ENCODE data around the gene TRAPPC3L.
"Not testable (repeated sequence)": the region's sequence is repeated elsewhere in the genome, so short reads cannot be mapped to it uniquely, and the experiment has no call there.

Gene TRAPPC3L

GRCh38 chr6:116512111-116512559, 33.3 kb downstream of the TRAPPC3L start:
- DNase-seq = no peak

DNA sequence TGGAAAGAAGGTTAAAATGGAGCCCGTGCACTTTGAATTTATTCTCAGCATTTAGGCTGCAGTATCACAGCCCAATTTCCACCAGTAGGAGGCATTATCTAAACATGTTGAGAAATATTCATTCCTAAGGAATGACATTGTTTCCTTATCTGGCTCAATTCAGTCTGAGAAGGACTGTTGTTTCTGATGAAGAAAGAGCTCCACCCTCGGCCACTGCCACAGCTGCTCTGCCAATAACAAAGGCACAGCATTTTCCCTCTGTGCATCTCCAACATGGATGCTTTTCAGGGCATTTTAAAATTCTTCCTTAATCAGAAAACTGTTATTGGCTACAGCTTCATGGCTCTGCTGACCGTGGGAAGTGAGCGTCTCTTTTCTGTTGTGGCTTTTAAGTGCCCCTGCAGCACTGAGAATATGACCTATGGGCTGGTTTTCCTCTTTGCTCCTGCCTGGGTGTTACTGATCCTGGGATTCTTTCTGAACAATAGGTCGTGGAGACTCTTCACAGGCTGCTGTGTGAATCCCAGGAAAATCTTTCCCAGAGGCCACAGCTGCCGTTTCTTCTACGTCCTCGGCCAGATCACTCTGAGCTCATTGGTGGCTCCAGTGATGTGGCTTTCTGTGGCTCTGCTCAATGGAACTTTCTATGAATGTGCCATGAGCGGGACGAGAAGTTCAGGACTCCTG, 33.9 kb downstream of the TRAPPC3L start, which contains the start of gene CALHM5:
CALHM5 (plus strand) TSS at position 216 of the 687 bp plus-strand sequence; CDS start at position 274, 58 bp downstream.
- DNase-seq = no peak

GRCh38 chr6:116508527-116508926, 37.0 kb downstream of the TRAPPC3L start:
- DNase-seq = no peak

GRCh38 chr6:116507324-116507723, 38.2 kb downstream of the TRAPPC3L start:
- DNase-seq = no peak

GRCh38 chr6:116500969-116501433, 44.5 kb downstream of the TRAPPC3L start:
- no peak for DNase-seq

DNA sequence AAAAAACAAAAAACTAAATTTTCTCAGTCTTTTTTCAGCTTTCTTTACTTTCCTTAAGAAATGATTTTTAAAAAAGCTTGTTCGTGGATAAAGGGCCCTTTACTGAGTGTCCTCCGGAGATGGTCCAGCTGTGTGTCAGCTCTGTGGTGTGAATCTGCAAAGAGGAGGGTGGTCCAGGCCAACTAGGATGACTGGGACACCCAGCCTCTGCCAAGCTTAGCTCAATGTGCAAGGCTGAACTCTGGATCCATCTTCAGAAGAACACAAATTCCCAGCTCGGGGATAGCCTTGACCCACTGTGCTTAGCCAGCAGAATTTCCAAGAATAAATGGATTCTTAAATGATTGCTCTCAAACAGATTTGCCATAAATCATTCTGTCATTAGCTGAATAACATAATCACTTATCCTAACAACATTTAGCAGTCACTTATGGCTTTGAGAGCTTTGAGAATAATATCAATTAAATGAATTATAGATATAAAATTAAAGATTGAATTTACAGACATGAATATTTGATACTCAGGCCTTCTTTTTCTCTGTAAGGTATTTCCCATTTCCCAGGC, 48.3 kb downstream of the TRAPPC3L start:
- no peak for DNase-seq

DNA sequence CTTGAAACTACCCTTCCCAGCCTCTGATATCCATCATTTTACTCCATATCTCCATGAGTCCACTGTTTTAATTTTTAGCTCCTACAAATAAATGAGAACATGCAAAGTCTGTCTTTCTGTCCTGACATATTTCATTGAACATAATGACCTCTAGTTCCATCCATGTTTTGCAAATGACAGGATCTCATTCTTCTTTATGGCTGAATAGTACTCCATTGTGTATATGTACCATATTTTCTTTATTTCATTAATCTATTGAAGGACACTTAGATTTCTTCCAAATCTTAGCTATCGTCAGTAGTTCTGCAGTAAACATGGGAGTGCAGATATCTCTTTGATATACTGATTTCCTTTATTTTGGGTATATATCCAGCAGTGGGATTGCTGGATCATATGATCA, 50.3 kb downstream of the TRAPPC3L start:
- not testable (repeated sequence) for DNase-seq

DNA sequence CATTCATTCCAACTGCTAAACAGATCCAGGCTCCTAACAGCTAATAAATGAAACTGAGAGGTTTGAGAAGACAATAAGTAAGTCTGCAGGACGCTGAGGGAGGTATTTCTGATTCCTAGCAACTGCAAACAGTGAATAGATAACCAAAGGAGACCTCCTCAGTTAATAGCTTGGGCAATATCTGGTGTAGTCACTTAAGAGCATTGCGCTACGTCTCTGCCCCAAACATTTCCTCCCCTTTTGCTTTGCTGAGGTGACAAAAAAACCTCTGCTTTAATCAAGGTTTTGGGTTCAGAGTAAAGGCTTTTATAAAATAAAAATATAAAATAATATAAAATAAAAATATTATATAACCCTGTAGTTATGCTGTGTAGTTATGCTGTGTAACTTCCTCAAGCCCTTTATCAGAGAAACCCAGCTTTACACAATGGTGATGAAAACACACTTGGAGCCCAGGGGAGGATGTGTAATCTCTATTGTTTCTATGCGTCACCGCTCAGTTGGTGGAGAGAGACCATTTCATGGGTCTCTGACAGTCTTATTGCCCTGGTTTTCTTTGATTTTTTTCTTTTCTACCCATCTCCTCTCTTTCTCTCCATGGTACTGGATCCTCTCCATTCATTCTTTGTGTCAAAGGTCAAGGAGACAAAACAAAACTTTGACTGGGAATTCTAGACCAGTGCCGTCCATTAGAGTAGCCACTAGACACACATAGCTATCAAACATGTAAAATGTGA, 53.0 kb downstream of the TRAPPC3L start:
- no peak for DNase-seq

DNA sequence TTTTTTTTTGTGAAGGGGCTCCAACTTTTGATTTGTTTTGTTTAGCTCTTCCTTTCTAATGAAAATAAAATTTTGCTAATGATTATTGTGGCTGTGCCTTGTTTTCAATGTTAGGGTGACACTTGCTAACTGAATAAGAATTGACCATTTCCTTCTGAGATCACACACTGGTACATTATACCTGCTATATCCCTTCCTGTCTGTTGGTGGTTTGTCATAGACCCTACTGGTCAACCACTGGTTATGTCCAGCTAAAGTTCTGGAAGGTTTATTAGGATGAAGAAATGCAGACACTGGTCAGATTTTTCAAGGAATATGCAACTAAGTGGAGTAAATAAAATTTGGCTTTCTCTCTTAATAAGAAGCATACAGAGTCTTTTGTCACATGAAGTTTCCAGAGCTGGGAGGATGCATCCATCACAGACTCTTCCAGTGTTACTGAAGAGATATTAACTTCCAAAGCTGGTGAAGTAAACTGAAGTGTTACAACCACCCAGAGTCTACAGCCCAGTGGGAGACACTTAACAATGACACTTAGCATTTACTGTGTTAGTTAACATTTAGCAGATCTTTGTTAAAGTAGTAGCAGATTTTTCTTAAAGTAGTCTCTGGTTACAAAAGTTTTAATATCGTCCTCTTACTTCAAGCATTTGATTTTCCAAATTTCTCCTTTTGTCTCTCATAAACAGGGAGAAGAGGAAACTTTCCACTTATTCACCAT, 53.7 kb downstream of the TRAPPC3L start:
- DNase-seq = no peak

GRCh38 chr6:116485559-116486184, 59.8 kb downstream of the TRAPPC3L start:
- no peak for DNase-seq

DNA sequence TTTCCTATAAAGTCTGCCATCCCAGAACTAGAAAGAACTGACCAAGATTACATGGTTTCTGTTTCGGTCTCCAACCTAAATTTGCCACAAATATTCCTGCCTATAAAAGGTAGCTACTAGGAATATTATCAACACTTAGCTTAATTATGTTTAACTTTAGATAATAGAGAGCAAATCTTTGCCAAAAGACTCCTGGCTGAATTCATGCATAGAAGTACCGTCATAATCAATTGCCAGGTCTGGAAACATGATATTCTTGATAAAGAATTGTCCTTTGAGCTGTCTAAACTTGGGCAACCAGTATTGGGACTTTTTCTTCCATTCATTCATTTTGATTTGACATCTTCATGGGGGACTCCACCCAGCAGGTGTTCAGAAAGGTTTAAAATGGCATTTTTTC, 61.9 kb downstream of the TRAPPC3L start:
- no peak for DNase-seq

GRCh38 chr6:116482780-116483179, 62.7 kb downstream of the TRAPPC3L start:
- no peak for DNase-seq

DNA sequence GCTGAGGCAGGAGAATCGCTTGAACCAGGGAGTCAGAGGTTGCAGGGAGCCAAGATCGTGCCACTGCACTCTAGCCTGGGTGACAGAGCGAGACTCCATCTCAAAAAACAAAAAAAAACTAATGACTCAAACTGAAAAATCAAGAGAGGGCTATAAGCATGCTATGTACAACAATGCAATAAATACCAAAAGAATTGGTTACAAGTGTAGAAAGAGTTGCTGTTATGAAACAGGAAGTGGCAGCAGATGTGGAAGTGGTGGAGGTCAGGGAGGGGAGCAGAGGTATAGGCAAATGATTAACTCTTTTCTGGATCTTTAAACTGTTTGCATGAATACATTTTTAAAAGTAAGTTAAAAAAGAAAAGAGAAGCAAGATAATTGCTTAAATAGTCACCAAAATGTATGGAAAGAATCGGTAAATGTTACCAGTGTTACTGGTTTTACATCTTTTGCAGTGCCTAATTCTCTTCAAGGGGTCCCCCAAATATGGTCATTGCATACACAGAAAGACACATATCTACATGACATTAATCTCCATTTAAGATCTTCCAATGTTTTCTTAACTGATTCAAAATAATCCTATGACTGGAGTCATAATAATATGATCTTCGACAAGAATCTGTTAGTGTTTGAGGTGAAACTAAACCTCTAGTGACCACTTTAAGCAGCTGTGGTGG, 69.3 kb downstream of the TRAPPC3L start:
- no peak for DNase-seq

- no peak for DNase-seq
Observed at GRCh38 chr6:116475141-116475540, 70.3 kb downstream of the TRAPPC3L start.

- DNase-seq = no peak
Observed at GRCh38 chr6:116472706-116473105, 72.8 kb downstream of the TRAPPC3L start.

DNA sequence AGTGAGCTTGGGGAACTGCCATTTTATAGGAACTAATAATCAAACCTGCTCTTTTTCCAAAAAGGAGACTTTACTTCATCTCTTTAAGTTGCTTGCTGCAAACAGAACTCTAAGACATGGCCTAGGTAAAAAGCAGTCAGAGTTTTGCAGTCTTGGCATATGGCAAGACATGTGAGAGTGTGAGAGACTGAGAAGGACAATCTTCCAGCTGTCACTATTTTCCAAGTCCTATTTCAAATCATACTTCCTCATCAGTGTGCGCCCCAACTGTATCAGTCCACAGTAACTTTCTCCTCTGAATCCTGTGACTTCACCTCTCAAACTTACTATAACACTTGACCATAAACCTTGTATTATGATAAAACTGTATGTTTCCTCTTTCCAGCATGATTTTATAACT, 74.0 kb downstream of the TRAPPC3L start:
- no peak for DNase-seq

GRCh38 chr6:116468293-116468692, 77.2 kb downstream of the TRAPPC3L start:
- DNase-seq = no peak

- no peak for DNase-seq
Observed at GRCh38 chr6:116467514-116467913, 78.0 kb downstream of the TRAPPC3L start.

- DNase-seq = no peak
Observed at GRCh38 chr6:116467096-116467495, 78.4 kb downstream of the TRAPPC3L start.

DNA sequence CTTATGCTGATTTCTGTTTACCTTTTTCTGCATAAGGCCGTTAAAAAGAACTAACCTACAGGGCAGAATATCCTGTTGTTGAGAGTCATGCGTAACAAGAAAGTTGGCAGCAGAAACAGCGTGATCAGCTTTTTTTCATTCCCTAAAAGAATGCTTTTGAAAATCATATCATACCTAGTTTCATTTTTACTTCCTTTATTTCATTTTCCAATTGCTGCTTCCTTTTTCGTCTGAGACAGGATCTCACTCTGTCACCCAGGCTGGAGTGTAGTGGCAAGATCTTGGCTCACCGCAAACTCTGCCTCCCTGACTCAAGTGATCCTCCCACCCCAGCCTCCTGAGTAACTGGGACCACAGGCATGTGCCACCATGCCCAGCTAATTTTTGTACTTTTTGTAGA, 80.2 kb downstream of the TRAPPC3L start:
- no peak for DNase-seq

- DNase-seq = no peak
Observed at GRCh38 chr6:116463301-116463700, 82.2 kb downstream of the TRAPPC3L start.

All from DMS153 (cell line).